Measurements from ENCODE around the gene HEMGN.
"Not testable (repeated sequence)": the region's sequence is repeated elsewhere in the genome, so short reads cannot be mapped to it uniquely, and the experiment has no call there.

The HEMGN gene

DNA sequence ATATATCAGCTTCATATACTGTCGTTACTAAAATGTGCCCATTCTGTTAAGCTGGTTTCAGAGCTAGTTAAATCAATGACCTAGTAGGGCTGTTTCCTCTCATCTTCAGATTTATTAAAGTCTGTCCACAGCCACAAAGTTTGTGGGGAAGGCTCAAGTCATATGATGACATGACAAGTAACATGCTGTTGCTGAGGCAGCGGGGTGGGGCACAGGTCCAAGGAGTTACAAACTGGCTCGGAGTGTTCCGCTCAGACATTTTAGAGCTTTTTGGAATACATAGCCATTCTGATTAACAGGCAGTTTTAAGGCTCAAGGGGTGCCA is 42.5 kb upstream of the HEMGN start:
- Histone ChIP-seq H3K9ac (ENCODE audit: low read length in 2 of 2) (no peak overlapping the region), H3K4me3 (ENCODE audit: low read length in 2 of 2) (no peak overlapping the region)

GRCh38 chr9:97979788-97980478 is 42.0 kb upstream of the HEMGN start:
- Histone ChIP-seq H3K9ac (ENCODE audit: low read length in 2 of 2) (no peak overlapping the region), H3K4me3 (ENCODE audit: low read length in 2 of 2) (no peak overlapping the region), H3K27me3 (ENCODE audit: control insufficient read depth in 1 of 2, insufficient read depth in 2 of 2, low read length in 2 of 2) (no peaks in the 10 kb centered on the region), H3K4me1 (ENCODE audit: control insufficient read depth, insufficient read depth, low read length) (peaks cover 7% of the 10 kb centered on the region), H3K9me3 (ENCODE audit: control insufficient read depth in 2 of 2, low read length in 2 of 2) (no peaks in the 10 kb centered on the region), H3K36me3 (ENCODE audit: control insufficient read depth in 2 of 2, insufficient read depth in 2 of 2, low read length in 2 of 2) (no peaks in the 10 kb centered on the region), H3K27ac (ENCODE audit: low read length) (no peak overlapping the region)

More for the DNA sequence above, 42.5 kb upstream of the HEMGN start:
- Histone ChIP-seq H3K27me3 (ENCODE audit: control insufficient read depth in 1 of 2, insufficient read depth in 2 of 2, low read length in 2 of 2) (no peaks in the 10 kb centered on the region), H3K27ac (ENCODE audit: low read length) (no peak overlapping the region), H3K9me3 (ENCODE audit: control insufficient read depth in 2 of 2, low read length in 2 of 2) (no peaks in the 10 kb centered on the region), H3K4me1 (ENCODE audit: control insufficient read depth, insufficient read depth, low read length) (peaks cover 11% of the 10 kb centered on the region), H3K36me3 (ENCODE audit: control insufficient read depth in 2 of 2, insufficient read depth in 2 of 2, low read length in 2 of 2) (no peaks in the 10 kb centered on the region)

DNA sequence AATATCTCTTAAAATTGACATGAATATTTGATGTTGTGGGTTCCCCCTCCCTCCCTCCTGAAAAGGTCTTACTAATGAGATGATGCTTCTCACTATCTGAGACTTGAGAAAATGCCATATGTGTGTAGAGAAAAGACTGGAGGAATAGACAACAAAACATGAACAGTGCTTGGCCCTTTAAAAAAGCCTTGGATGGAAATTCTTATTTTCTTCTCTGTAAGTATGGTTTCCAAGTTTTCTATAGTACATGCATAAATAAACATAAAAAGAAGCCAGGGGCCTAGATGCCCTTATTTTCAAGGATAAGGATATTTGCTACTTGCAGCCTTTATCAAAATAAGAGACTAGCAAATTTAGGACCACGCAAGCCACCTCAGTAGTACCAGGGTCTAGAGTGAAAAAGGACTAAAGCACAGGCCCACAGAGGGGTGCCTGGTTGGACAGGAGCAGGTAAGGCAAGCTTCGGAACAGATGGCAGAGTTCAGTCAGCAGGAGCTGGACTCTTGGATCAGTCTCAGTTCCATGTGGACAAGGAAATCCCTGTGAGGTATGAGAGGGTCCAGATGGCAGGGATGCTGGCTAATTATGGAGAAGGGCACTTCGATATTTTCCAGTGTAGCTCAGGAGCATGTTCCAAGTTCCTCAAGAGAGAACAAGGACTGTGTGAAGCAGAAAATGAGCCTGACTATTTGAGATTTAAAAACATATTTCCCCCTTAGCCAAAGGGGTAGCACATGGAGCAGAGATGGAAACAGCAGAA is 40.6 kb upstream of the HEMGN start:
- H3K4me1 ChIP-seq (ENCODE audit: control insufficient read depth, insufficient read depth, low read length), result peaks cover 6% of the 10 kb centered on the region
- no peak overlapping the region for H3K4me3 ChIP-seq (ENCODE audit: low read length in 2 of 2)
- H3K9ac ChIP-seq (ENCODE audit: low read length in 2 of 2), result peak overlapping the region in 1 of 2 donors; percentile 13
- no peaks in the 10 kb centered on the region for H3K9me3 ChIP-seq (ENCODE audit: control insufficient read depth in 2 of 2, low read length in 2 of 2)
- no peaks in the 10 kb centered on the region for H3K36me3 ChIP-seq (ENCODE audit: control insufficient read depth in 2 of 2, insufficient read depth in 2 of 2, low read length in 2 of 2)
- H3K27ac ChIP-seq (ENCODE audit: low read length), result no peak overlapping the region
- H3K27me3 ChIP-seq (ENCODE audit: control insufficient read depth in 1 of 2, insufficient read depth in 2 of 2, low read length in 2 of 2), result no peaks in the 10 kb centered on the region

DNA sequence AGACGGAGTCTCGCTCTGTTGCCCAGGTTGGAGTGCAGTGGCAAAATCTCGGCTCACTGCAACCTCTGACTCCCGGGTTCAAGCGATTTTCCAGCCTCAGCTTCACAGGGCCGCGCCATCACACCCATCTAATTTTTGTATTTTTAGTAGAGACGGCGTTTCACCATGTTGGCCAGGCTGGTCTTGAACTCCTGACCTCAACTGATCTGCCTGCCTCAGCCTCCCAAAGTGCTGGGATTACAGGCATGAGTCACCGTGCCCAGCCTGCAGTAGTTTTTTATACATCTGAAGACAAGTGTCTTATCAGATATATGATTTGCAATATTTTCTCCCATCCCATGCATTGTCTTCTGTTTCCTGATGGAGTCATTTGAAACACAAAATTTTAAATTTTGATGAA is 38.7 kb upstream of the HEMGN start:
- H3K36me3 ChIP-seq (ENCODE audit: control insufficient read depth in 2 of 2, insufficient read depth in 2 of 2, low read length in 2 of 2); H3K27ac ChIP-seq (ENCODE audit: low read length); H3K4me3 ChIP-seq (ENCODE audit: low read length in 2 of 2); H3K9me3 ChIP-seq (ENCODE audit: control insufficient read depth in 2 of 2, low read length in 2 of 2); H3K9ac ChIP-seq (ENCODE audit: low read length in 2 of 2); H3K4me1 ChIP-seq (ENCODE audit: control insufficient read depth, insufficient read depth, low read length); H3K27me3 ChIP-seq (ENCODE audit: control insufficient read depth in 1 of 2, insufficient read depth in 2 of 2, low read length in 2 of 2): not testable (repeated sequence)

- no peaks in the 10 kb centered on the region for H3K27me3 ChIP-seq (ENCODE audit: control insufficient read depth in 1 of 2, insufficient read depth in 2 of 2, low read length in 2 of 2)
- no peak overlapping the region for H3K4me3 ChIP-seq (ENCODE audit: low read length in 2 of 2)
- H3K27ac ChIP-seq (ENCODE audit: low read length), result no peak overlapping the region
Observed at GRCh38 chr9:97975376-97975775, 37.4 kb upstream of the HEMGN start.

DNA sequence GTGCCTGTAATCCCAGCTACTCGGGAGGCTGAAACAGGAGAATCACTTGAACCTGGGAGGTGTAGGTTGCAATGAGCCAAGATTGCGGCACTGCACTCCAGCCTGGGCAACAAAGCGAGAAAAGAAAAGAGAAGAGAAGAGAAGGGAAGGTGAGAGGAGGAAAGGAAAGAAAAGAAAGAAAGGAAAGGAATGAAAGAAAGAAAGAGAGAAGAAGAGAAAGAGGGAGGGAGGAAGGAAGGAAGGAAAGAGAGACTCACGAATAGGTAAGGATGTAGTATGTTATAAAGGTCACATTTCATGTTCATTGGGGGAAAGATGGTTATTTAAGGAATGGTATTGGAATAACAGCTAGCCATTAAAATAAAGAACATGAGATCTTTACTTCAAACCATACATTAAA is 34.8 kb upstream of the HEMGN start:
- H3K27ac ChIP-seq (ENCODE audit: low read length), result no peak overlapping the region
- no peak overlapping the region for H3K9ac ChIP-seq (ENCODE audit: low read length in 2 of 2)
- H3K27me3 ChIP-seq (ENCODE audit: control insufficient read depth in 1 of 2, insufficient read depth in 2 of 2, low read length in 2 of 2), result no peaks in the 10 kb centered on the region
- no peaks in the 10 kb centered on the region for H3K9me3 ChIP-seq (ENCODE audit: control insufficient read depth in 2 of 2, low read length in 2 of 2)
- no peaks in the 10 kb centered on the region for H3K4me1 ChIP-seq (ENCODE audit: control insufficient read depth, insufficient read depth, low read length)
- H3K36me3 ChIP-seq (ENCODE audit: control insufficient read depth in 2 of 2, insufficient read depth in 2 of 2, low read length in 2 of 2), result no peaks in the 10 kb centered on the region
- H3K4me3 ChIP-seq (ENCODE audit: low read length in 2 of 2), result no peak overlapping the region

More at GRCh38 chr9:97975376-97975775, 37.4 kb upstream of the HEMGN start:
- Histone ChIP-seq H3K9me3 (ENCODE audit: control insufficient read depth in 2 of 2, low read length in 2 of 2) (no peaks in the 10 kb centered on the region), H3K36me3 (ENCODE audit: control insufficient read depth in 2 of 2, insufficient read depth in 2 of 2, low read length in 2 of 2) (no peaks in the 10 kb centered on the region), H3K4me1 (ENCODE audit: control insufficient read depth, insufficient read depth, low read length) (no peaks in the 10 kb centered on the region), H3K9ac (ENCODE audit: low read length in 2 of 2) (no peak overlapping the region)

GRCh38 chr9:97970165-97970564 is 32.2 kb upstream of the HEMGN start:
- no peak overlapping the region for H3K9ac ChIP-seq (ENCODE audit: low read length in 2 of 2)
- H3K36me3 ChIP-seq (ENCODE audit: control insufficient read depth in 2 of 2, insufficient read depth in 2 of 2, low read length in 2 of 2), result no peaks in the 10 kb centered on the region
- peaks cover 0 to 3% of the 10 kb centered on the region in 2 donors for H3K27me3 ChIP-seq (ENCODE audit: control insufficient read depth in 1 of 2, insufficient read depth in 2 of 2, low read length in 2 of 2)
- H3K9me3 ChIP-seq (ENCODE audit: control insufficient read depth in 2 of 2, low read length in 2 of 2), result no peaks in the 10 kb centered on the region
- no peaks in the 10 kb centered on the region for H3K4me1 ChIP-seq (ENCODE audit: control insufficient read depth, insufficient read depth, low read length)
- no peak overlapping the region for H3K4me3 ChIP-seq (ENCODE audit: low read length in 2 of 2)
- H3K27ac ChIP-seq (ENCODE audit: low read length), result no peak overlapping the region

GRCh38 chr9:97969014-97969413 is 31.0 kb upstream of the HEMGN start:
- H3K9ac ChIP-seq (ENCODE audit: low read length in 2 of 2), result no peak overlapping the region
- H3K4me3 ChIP-seq (ENCODE audit: low read length in 2 of 2), result no peak overlapping the region
- H3K4me1 ChIP-seq (ENCODE audit: control insufficient read depth, insufficient read depth, low read length), result no peaks in the 10 kb centered on the region
- H3K27me3 ChIP-seq (ENCODE audit: control insufficient read depth in 1 of 2, insufficient read depth in 2 of 2, low read length in 2 of 2), result peaks cover 0 to 3% of the 10 kb centered on the region in 2 donors
- no peaks in the 10 kb centered on the region for H3K36me3 ChIP-seq (ENCODE audit: control insufficient read depth in 2 of 2, insufficient read depth in 2 of 2, low read length in 2 of 2)
- no peaks in the 10 kb centered on the region for H3K9me3 ChIP-seq (ENCODE audit: control insufficient read depth in 2 of 2, low read length in 2 of 2)
- H3K27ac ChIP-seq (ENCODE audit: low read length), result no peak overlapping the region

GRCh38 chr9:97966493-97966892 is 28.5 kb upstream of the HEMGN start:
- Histone ChIP-seq H3K4me1 (ENCODE audit: control insufficient read depth, insufficient read depth, low read length) (no peaks in the 10 kb centered on the region), H3K27me3 (ENCODE audit: control insufficient read depth in 1 of 2, insufficient read depth in 2 of 2, low read length in 2 of 2) (peaks cover 0 to 3% of the 10 kb centered on the region in 2 donors), H3K9me3 (ENCODE audit: control insufficient read depth in 2 of 2, low read length in 2 of 2) (no peaks in the 10 kb centered on the region), H3K9ac (ENCODE audit: low read length in 2 of 2) (no peak overlapping the region), H3K4me3 (ENCODE audit: low read length in 2 of 2) (no peak overlapping the region), H3K36me3 (ENCODE audit: control insufficient read depth in 2 of 2, insufficient read depth in 2 of 2, low read length in 2 of 2) (no peaks in the 10 kb centered on the region), H3K27ac (ENCODE audit: low read length) (no peak overlapping the region)

- H3K4me1 ChIP-seq (ENCODE audit: control insufficient read depth, insufficient read depth, low read length), result no peaks in the 10 kb centered on the region
- peaks cover 0 to 3% of the 10 kb centered on the region in 2 donors for H3K27me3 ChIP-seq (ENCODE audit: control insufficient read depth in 1 of 2, insufficient read depth in 2 of 2, low read length in 2 of 2)
- H3K27ac ChIP-seq (ENCODE audit: low read length), result no peak overlapping the region
- no peaks in the 10 kb centered on the region for H3K36me3 ChIP-seq (ENCODE audit: control insufficient read depth in 2 of 2, insufficient read depth in 2 of 2, low read length in 2 of 2)
- no peak overlapping the region for H3K9ac ChIP-seq (ENCODE audit: low read length in 2 of 2)
- no peak overlapping the region for H3K4me3 ChIP-seq (ENCODE audit: low read length in 2 of 2)
- no peaks in the 10 kb centered on the region for H3K9me3 ChIP-seq (ENCODE audit: control insufficient read depth in 2 of 2, low read length in 2 of 2)
Observed at GRCh38 chr9:97964901-97965300, 26.9 kb upstream of the HEMGN start.

DNA sequence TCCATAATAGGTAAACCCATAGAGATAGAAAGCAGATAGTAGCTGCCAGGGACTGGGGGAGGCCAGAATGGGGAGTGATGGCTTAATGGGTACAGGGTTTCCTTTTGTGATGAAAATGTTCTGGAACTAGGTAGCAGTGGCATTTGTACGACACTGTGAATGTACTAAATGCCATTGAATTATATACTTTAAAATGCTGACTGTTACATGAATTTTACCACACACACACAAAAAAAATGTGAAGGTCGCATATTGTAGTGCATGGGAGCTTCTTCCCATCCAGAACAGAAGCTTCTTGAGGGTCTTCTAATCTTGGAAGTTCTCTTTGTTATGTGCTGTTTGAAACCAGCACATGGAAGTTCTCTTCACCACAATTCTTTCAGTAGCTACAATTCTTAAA is 25.3 kb upstream of the HEMGN start:
- no peak overlapping the region for H3K9ac ChIP-seq (ENCODE audit: low read length in 2 of 2)
- H3K27me3 ChIP-seq (ENCODE audit: control insufficient read depth in 1 of 2, insufficient read depth in 2 of 2, low read length in 2 of 2), result peaks cover 0 to 3% of the 10 kb centered on the region in 2 donors
- no peaks in the 10 kb centered on the region for H3K36me3 ChIP-seq (ENCODE audit: control insufficient read depth in 2 of 2, insufficient read depth in 2 of 2, low read length in 2 of 2)
- H3K4me3 ChIP-seq (ENCODE audit: low read length in 2 of 2), result no peak overlapping the region
- no peak overlapping the region for H3K27ac ChIP-seq (ENCODE audit: low read length)
- H3K4me1 ChIP-seq (ENCODE audit: control insufficient read depth, insufficient read depth, low read length), result no peaks in the 10 kb centered on the region
- H3K9me3 ChIP-seq (ENCODE audit: control insufficient read depth in 2 of 2, low read length in 2 of 2), result no peaks in the 10 kb centered on the region
